HG03060 (cell line): ENCODE data around the gene NFIA.

Experiments used
- ATAC-seq: cut with Tn5 transposase; IDR thresholded peaks from one replicate; pipeline ENCODE4 v1.9.1; 2021; ENCODE audit warnings: low read depth, moderate number of reproducible peaks; ENCODE audit not compliant: unreplicated experiment

NFIA gene

GRCh38 chr1:61083013-61083806, 849 bp downstream of the NFIA start:
- ATAC-seq: no peak

DNA sequence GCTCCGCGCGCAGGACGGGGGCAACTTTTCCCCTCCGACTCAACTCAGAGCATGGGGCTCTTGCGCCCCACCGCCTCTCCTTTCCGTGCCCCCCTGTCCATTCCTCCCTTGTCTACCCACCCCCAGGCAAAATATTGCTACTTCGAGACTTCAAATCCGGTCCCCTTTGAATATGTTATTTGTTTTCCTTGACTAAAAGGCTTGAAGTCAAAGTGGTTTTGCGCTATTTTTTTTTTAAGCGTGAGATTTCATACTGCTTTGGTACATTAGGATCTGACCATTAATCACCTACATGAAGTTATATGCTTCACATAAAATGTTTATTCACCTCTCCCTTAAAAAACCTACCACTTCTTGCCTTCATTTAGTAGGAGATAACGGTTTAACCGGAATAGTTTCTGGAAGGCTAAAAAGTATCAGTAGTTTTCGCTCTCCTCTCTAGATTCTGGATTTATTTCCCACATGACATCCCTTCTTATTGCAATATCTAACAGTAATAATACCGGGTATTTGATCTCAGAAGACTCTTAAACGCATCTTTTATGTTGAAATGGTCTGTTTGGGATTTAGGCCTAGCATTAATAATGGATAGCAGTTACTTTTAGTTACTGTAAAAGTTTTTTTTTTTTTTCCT, 1.6 kb downstream of the NFIA start:
- ATAC-seq: no peak

DNA sequence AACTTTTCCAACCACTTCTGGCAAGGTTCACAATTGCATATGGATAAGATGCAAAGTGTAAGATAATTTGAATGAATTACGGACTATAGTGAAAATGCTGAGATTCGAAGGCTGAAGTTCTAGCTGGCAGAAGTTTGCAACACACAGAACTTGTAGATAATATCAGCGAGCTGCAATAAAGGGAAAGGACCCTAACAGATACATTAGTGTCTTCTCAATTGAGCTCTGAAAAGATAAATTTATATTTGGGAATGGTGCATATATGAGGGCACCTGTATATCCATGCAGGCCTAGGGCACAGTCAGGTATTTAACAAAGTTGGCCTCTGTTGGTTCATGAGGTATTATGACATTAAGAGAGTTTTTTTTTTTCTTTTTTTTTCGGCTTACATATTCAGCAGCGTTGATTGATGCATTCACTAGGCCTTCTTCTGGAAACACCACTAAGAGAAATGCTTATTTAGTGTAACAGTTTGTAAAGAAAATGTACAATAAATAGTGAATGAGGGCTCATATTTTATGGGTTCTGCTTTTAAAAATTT, 2.2 kb downstream of the NFIA start:
- ATAC-seq: no peak

GRCh38 chr1:61085206-61085982, 3.0 kb downstream of the NFIA start:
- no peak for ATAC-seq

GRCh38 chr1:61085983-61086644, 3.8 kb downstream of the NFIA start:
- no peak for ATAC-seq

DNA sequence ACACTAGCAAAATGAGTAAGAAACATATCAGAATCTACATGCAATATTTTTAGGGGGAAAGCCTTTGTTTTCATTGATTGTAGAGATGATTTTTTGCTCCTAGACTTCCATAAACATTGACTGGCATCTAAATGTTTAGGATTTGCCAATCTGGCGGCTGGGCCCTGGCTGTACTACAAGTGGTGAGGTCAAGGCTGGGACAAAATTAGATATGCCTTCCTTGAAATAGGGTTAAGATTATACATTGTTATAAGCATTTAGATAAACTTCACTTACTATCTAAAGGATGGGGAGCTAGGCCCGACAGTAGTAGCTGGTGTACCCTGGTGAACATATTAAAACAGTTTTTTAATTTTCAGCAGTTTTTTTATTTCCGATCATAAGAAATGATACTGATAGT, 5.2 kb downstream of the NFIA start:
- no peak for ATAC-seq

DNA sequence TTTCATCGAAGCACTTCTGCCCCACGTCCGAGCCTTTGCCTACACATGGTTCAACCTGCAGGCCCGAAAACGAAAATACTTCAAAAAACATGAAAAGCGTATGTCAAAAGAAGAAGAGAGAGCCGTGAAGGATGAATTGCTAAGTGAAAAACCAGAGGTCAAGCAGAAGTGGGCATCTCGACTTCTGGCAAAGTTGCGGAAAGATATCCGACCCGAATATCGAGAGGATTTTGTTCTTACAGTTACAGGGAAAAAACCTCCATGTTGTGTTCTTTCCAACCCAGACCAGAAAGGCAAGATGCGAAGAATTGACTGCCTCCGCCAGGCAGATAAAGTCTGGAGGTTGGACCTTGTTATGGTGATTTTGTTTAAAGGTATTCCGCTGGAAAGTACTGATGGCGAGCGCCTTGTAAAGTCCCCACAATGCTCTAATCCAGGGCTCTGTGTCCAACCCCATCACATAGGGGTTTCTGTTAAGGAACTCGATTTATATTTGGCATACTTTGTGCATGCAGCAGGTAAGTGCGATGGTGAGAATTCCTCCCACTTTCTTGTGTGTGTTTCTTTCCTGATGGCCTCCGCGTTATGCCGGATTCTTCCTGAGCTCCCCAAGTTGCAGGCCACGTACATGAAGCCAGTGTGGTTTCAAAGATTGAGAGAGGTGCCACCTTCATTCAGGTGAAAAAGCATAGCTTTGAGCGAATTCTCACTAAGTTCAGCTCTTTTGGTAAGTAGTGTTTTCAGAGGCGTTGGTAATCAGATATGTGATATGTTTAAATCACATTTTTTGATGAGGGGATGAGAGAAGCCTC, 6.0 kb downstream of the NFIA start:
- ATAC-seq: no peak

DNA sequence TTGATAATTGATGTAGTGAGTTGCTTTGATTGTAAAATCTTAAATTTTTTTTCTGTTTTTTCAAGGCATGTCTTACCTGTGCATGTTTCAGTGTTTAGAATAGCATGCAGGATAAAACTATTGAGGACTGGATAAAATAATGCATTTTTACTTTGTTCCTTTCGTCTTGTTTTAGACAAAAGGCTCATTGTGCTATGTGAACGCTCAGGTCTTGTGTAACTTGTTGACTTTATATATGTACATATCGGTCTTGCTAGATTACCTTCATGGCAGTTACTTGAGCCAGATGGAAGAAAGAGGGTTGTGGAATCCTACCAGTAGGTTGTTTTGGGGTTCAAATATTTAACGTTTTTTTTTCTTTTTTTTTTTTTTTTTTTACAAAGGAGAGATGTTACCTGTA, 7.0 kb downstream of the NFIA start:
- ATAC-seq: no peak

DNA sequence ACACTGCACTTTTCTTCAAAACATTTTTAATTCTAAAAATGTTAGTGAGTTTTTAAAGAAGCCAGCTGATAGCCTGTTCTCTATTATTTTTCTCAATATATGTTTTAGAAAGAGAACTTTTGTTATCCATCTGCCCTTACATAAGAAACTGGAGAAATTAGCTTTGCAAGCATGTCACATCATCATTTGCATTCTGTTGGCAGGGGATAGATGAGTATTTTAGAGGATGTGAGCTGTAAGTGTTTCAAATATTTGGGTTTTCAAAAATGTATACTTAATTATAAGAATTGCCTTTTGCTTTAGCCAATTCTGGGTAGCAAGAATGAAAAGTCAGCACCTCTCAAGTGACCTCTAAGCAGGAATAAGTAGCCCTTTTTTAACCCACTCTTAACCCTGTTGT, 7.4 kb downstream of the NFIA start:
- no peak for ATAC-seq

DNA sequence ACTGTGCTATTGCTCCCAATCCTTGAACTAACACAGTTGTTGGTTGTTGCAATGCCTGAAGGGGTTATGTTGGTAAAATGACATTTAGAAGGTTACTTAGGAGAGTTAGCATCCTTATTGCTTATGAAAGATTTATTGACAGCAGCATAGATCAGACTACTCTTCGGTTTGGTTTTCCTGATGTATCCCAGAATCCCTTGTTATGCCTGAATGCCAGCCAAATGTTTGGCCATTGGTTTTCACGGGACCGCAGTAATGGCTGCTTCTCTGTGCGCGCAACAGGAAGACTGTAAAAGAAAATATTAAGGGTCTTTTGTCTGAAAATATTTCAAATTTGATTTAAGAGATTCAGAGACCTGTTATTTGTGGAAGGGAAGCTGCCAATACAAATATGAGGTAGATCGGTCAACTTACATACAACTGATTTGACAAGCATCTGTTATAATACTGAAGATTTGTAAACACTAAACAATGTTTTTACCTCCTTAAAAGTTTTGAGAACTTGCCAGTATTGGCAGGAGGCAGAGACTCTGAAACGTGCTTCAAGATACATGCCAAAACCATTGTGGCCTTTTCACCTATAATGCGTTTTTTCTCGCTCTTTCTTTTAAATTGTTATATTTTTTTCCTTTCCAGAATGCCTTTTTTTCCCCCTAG, 8.3 kb downstream of the NFIA start:
- no peak for ATAC-seq

- no peak for ATAC-seq
Measured at GRCh38 chr1:61091455-61091854, 9.1 kb downstream of the NFIA start.

- no peak for ATAC-seq
Measured at GRCh38 chr1:61092642-61093041, 10.3 kb downstream of the NFIA start.

DNA sequence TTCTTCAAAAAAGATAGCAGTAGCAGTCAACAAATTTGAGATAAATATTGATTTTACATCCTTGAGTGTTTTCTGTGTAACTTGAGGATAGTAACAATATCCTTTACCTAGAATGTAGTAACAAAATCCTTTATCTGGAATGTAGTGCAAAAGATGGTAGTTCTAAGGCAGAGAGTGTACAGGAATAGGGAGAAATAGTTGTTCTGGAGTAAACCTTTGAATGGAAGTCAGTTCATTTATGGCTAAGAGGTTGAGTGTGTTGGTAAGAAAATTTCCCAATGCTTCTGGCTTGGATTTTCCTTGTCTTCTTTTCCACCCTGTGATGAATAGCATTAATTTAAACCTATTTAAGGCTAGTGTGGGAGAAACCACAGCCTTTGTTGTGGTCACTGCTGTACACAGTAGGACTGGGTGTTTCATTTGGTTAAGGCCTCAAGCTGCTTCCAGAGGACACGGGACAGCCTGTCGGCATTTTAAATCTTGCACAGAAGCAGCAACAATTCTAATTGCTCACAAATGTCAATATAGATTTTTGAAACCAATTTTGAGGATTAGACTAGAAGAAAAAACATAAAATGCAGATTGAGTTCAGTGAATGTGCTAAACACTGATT, 11.3 kb downstream of the NFIA start:
- no peak for ATAC-seq

DNA sequence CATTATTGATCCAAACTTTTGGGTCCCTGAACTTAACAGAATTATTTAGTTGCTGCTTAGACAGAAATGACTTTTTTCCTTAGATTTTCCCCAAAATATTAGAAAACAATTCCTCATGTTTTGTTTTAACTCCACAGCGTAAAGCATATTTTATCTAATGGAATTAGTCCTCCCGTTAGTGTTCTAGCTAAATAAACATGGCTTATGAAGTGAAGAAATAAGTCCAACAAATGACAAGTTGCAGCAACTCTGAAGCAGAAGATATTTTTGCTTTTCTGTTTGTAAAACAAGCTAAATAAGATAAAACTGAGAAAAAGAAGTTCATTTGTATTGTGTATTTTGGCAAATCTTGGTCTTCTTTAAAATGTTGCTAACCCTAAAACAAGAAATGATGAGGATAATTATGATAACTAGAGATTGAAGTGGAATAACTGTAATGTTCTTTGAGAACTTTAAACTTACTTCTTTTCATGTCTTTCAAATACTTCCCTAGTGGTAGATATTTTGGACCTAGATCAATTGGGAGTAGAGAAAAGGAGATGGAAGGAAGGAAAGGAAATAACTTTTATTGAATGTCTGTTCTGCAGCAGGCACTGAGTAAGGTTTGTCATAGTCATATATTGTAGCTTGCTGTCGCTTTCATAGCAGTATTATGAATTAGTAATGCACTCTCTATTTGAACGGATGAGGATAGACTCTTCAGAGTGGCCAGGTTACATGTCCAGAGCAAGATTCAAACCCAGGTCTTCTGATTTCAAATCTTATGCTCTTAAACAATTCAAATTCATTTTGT, 12.5 kb downstream of the NFIA start:
- no peak for ATAC-seq

- ATAC-seq: no peak
Measured at GRCh38 chr1:61095470-61095812, 13.1 kb downstream of the NFIA start.

GRCh38 chr1:61097317-61097716, 15.0 kb downstream of the NFIA start:
- no peak for ATAC-seq

DNA sequence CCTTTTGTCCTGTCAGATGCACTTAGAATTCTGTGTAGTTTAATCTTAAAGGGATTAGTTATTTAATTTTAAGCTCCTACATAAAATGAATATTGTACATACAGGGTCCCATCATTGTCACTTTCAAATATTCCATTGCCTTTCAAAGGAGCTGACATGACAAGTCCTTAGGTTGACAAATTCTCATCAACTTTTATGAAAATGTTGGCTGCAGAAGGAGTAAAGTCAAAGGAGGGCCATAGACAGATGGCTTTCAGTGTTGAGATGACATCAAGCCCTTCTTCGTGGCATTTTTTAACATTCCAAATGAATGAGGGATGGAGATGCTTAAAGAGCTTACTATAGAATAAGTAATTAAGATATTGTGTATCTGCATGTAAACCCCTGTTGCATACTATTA, 15.4 kb downstream of the NFIA start:
- ATAC-seq: no peak

- ATAC-seq: no peak
Measured at GRCh38 chr1:61098333-61098732, 16.0 kb downstream of the NFIA start.
